OCI-LY1 (cell line): ENCODE measurements around the gene DLX4.

Experiments used
- H2AFZ ChIP-seq: fragments of 200-600 bp; sonication (generic), shearing (Covaris generic); 2 replicates; pipeline ENCODE4 v1.6.0; 2014; ENCODE audit warnings: antibody characterized with exemption, mild to moderate bottlenecking, low read length
- H3F3A ChIP-seq: fragments of 200-600 bp; sonication (generic), shearing (Covaris generic); 2 replicates; pipeline ENCODE4 v1.6.0; 2014; ENCODE audit warnings: mild to moderate bottlenecking, antibody characterized with exemption, low read length, moderate library complexity; ENCODE audit not compliant: insufficient read depth
- H3K27ac ChIP-seq: fragments of 200-600 bp; sonication (generic); 2 replicates; pipeline ENCODE4 v1.5.1; 2014; ENCODE audit warnings: low read length, mixed run types, mild to moderate bottlenecking, low read depth; ENCODE audit not compliant: poor library complexity, severe bottlenecking
- H3K27me3 ChIP-seq: fragments of 200-600 bp; sonication (generic); 2 replicates; pipeline ENCODE4 v1.6.0; 2014; ENCODE audit warnings: antibody characterized with exemption, mild to moderate bottlenecking, low read length, moderate library complexity; ENCODE audit not compliant: insufficient read depth
- H3K36me3 ChIP-seq: fragments of 200-600 bp; sonication (generic); 2 replicates; pipeline ENCODE4 v1.6.1; 2014; ENCODE audit warnings: mild to moderate bottlenecking, antibody characterized with exemption, low read length, moderate library complexity, mixed read lengths; ENCODE audit not compliant: insufficient read depth
- H3K4me1 ChIP-seq: fragments of 200-600 bp; sonication (generic); 2 replicates; pipeline ENCODE4 v1.5.1; 2014; ENCODE audit warnings: mild to moderate bottlenecking, low read length, moderate library complexity; ENCODE audit not compliant: insufficient read depth, severe bottlenecking
- H3K4me2 ChIP-seq: fragments of 200-600 bp; sonication (generic), shearing (Covaris generic); 2 replicates; pipeline ENCODE4 v1.6.1; 2014; ENCODE audit warnings: low read length
- H3K4me3 ChIP-seq: fragments of 200-600 bp; sonication (generic); 2 replicates; pipeline ENCODE4 v1.5.1; 2014; ENCODE audit warnings: low read length, low read depth, mild to moderate bottlenecking, mixed read lengths; ENCODE audit not compliant: poor library complexity, severe bottlenecking
- H3K79me2 ChIP-seq: fragments of 200-600 bp; shearing (Covaris generic); 2 replicates; pipeline ENCODE4 v1.6.1; 2016; ENCODE audit warnings: mixed run types, low read length, mixed read lengths; ENCODE audit not compliant: insufficient read depth
- H3K9ac ChIP-seq: fragments of 200-600 bp; sonication (generic), shearing (Covaris generic); 2 replicates; pipeline ENCODE4 v1.6.1; 2014; ENCODE audit warnings: mild to moderate bottlenecking, low read length, mixed read lengths
- H3K9me2 ChIP-seq: fragments of 200-600 bp; sonication (generic), shearing (Covaris generic); 2 replicates; pipeline ENCODE4 v1.6.1; 2014; ENCODE audit warnings: low read depth, mild to moderate bottlenecking, low read length, mixed read lengths
- H3K9me3 ChIP-seq: fragments of 200-600 bp; shearing (Covaris generic); 2 replicates; pipeline ENCODE4 v1.6.1; 2014; ENCODE audit warnings: low read length, mixed read lengths
- H4K20me1 ChIP-seq: fragments of 200-600 bp; sonication (generic), shearing (Covaris generic); 2 replicates; pipeline ENCODE4 v1.6.0; 2016; ENCODE audit warnings: mild to moderate bottlenecking, low read length; ENCODE audit not compliant: insufficient read depth
- CTCF ChIP-seq: fragments of 200-600 bp; sonication (generic), shearing (Covaris generic); IDR thresholded peaks from 2 replicates; pipeline ENCODE4 v1.5.1; 2017; ENCODE audit warnings: mild to moderate bottlenecking, antibody characterized with exemption, low read length, moderate library complexity, mixed read lengths
- EZH2 ChIP-seq: fragments of 200-600 bp; sonication (generic), shearing (Covaris generic); IDR thresholded peaks from 2 replicates; pipeline ENCODE4 v1.8.0; 2017; ENCODE audit warnings: borderline replicate concordance, mixed run types, mild to moderate bottlenecking, antibody characterized with exemption, low read length, moderate library complexity, mixed read lengths

DLX4 gene

GRCh38 chr17:49930880-49931279 lies 38.1 kb upstream of the DLX4 start:
- no peak overlapping the region for H2AFZ ChIP-seq
- H3K4me3 ChIP-seq, result no peak overlapping the region
- no peak for TF ChIP-seq CTCF
- no peak for TF ChIP-seq EZH2
- H3K4me1 ChIP-seq, result no peaks in the 10 kb centered on the region
- no peaks in the 10 kb centered on the region for H3K9me3 ChIP-seq
- no peak overlapping the region for H3K4me2 ChIP-seq
- H3K79me2 ChIP-seq, result no peaks in the 10 kb centered on the region
- H3K36me3 ChIP-seq, result no peaks in the 10 kb centered on the region
- H3K9ac ChIP-seq, result no peak overlapping the region
- no peaks in the 10 kb centered on the region for H4K20me1 ChIP-seq
- no peaks in the 10 kb centered on the region for H3F3A ChIP-seq
- no peak overlapping the region for H3K27ac ChIP-seq
- H3K27me3 ChIP-seq, result peaks cover 1% of the 10 kb centered on the region; the same call in 1 of the 2 replicates
- H3K9me2 ChIP-seq, result no peaks in the 10 kb centered on the region

GRCh38 chr17:49931416-49932137 lies 37.4 kb upstream of the DLX4 start:
- Histone ChIP-seq H3K79me2 (no peaks in the 10 kb centered on the region), H3K9me2 (no peaks in the 10 kb centered on the region), H3K9me3 (no peaks in the 10 kb centered on the region), H3K36me3 (no peaks in the 10 kb centered on the region), H3F3A (no peaks in the 10 kb centered on the region), H2AFZ (no peak overlapping the region), H3K9ac (no peak overlapping the region), H3K4me1 (no peaks in the 10 kb centered on the region), H4K20me1 (no peaks in the 10 kb centered on the region), H3K4me3 (no peak overlapping the region), H3K4me2 (no peak overlapping the region), H3K27me3 (peaks cover 8% of the 10 kb centered on the region; the same call in 1 of the 2 replicates), H3K27ac (no peak overlapping the region)
- TF ChIP-seq CTCF (no peak), EZH2 (no peak)

- no peaks in the 10 kb centered on the region for H3F3A ChIP-seq
- no peaks in the 10 kb centered on the region for H3K36me3 ChIP-seq
- no peak overlapping the region for H3K27ac ChIP-seq
- H3K4me3 ChIP-seq, result no peak overlapping the region
- H2AFZ ChIP-seq, result no peak overlapping the region
- H3K9me2 ChIP-seq, result no peaks in the 10 kb centered on the region
- TF ChIP-seq CTCF, result no peak
- TF ChIP-seq EZH2, result no peak
- H4K20me1 ChIP-seq, result no peaks in the 10 kb centered on the region
- H3K9me3 ChIP-seq, result no peaks in the 10 kb centered on the region
- H3K27me3 ChIP-seq, result peaks cover 9% of the 10 kb centered on the region; the same call in 1 of the 2 replicates
- H3K9ac ChIP-seq, result no peak overlapping the region
- no peaks in the 10 kb centered on the region for H3K4me1 ChIP-seq
- H3K4me2 ChIP-seq, result no peak overlapping the region
- H3K79me2 ChIP-seq, result no peaks in the 10 kb centered on the region
Measured at GRCh38 chr17:49932138-49932723, 36.8 kb upstream of the DLX4 start.
